Measurements from ENCODE around the gene ITGAX.
"Not testable (repeated sequence)": the region's sequence is repeated elsewhere in the genome, so short reads cannot be mapped to it uniquely, and the experiment has no call there.

The ITGAX gene
- 0.88 to 6.9 (median 3.0) reads per million in 4 experiments for total RNA-seq

GRCh38 chr16:31354394-31355291 lies at the start of gene ITGAX:
Gene ITGAX (plus strand): TSS chr16:31355176. CDS start chr16:31355255, 79 bp downstream.
- no peak for DNase-seq

GRCh38 chr16:31305219-31305618 lies 49.8 kb upstream of the ITGAX start:
- no peak for DNase-seq

GRCh38 chr16:31308381-31308780 lies 46.6 kb upstream of the ITGAX start:
- not testable (repeated sequence) for DNase-seq

- DNase-seq, result no peak
Observed at GRCh38 chr16:31322500-31322899, 32.5 kb upstream of the ITGAX start.

- DNase-seq, result no peak
Observed at GRCh38 chr16:31323959-31324629, 30.9 kb upstream of the ITGAX start.

- no peak for DNase-seq
Observed at GRCh38 chr16:31325171-31325570, 29.8 kb upstream of the ITGAX start.

GRCh38 chr16:31327646-31328225 lies 27.2 kb upstream of the ITGAX start:
- DNase-seq, result no peak

GRCh38 chr16:31328322-31329052 lies 26.5 kb upstream of the ITGAX start:
- no peak for DNase-seq

- DNase-seq, result no peak
Observed at GRCh38 chr16:31329671-31330552, 25.1 kb upstream of the ITGAX start.

- no peak for DNase-seq
Observed at GRCh38 chr16:31330553-31330890, 24.5 kb upstream of the ITGAX start.

GRCh38 chr16:31331141-31331764 lies 23.7 kb upstream of the ITGAX start:
- DNase-seq, result peak; percentile 17

GRCh38 chr16:31331807-31332301 lies 23.1 kb upstream of the ITGAX start:
- DNase-seq, result no peak

GRCh38 chr16:31332544-31332943 lies 22.4 kb upstream of the ITGAX start:
- DNase-seq, result no peak

- DNase-seq, result no peak
Observed at GRCh38 chr16:31333686-31334649, 21.0 kb upstream of the ITGAX start.

GRCh38 chr16:31334934-31335333 lies 20.0 kb upstream of the ITGAX start:
- DNase-seq, result no peak

GRCh38 chr16:31335431-31335830 lies 19.5 kb upstream of the ITGAX start:
- no peak for DNase-seq

- DNase-seq, result not testable (repeated sequence)
Observed at GRCh38 chr16:31338166-31338685, 16.8 kb upstream of the ITGAX start.

- DNase-seq, result no peak
Observed at GRCh38 chr16:31344712-31345111, 10.3 kb upstream of the ITGAX start.

GRCh38 chr16:31347445-31347844 lies 7.5 kb upstream of the ITGAX start:
- no peak for DNase-seq

- no peak for DNase-seq
Observed at GRCh38 chr16:31348579-31348978, 6.4 kb upstream of the ITGAX start.

Measured in effector CD8-positive, alpha-beta T cell (primary cell).